HEK293T (cell line): ENCODE measurements around the gene PACS2.

ENCODE experiments used
- CTCF ChIA-PET: fragments of 350-600 bp; formaldehyde crosslinking; extraction: SDS; loops from one replicate; lab custom pipeline; 2021; ENCODE audit warnings: antibody characterized with exemption, inconsistent platforms; lab: Yijun Ruan, JAX
- POLR2A ChIA-PET: fragments of 350-600 bp; formaldehyde crosslinking; extraction: SDS; loops from one replicate; lab custom pipeline; 2020; ENCODE audit warnings: antibody characterized with exemption, inconsistent platforms; lab: Yijun Ruan, JAX
- DNase-seq: peaks from one replicate; pipeline ENCODE4 v3.0.0; 2012; ENCODE audit warnings: mixed read lengths; ENCODE audit errors: extremely low spot score
- ARNT ChIP-seq: fragments of 450-650 bp; IDR thresholded peaks from 2 replicates; pipeline ENCODE4 v1.6.1; 2017; ENCODE audit warnings: mild to moderate bottlenecking
- BHLHE40 ChIP-seq: fragments of 450-650 bp; IDR thresholded peaks from 2 replicates; pipeline ENCODE4 v1.6.1; 2016; ENCODE audit warnings: mild to moderate bottlenecking, moderate library complexity, borderline replicate concordance
- CTBP1 ChIP-seq: fragments of 450-650 bp; IDR thresholded peaks from 2 replicates; pipeline ENCODE4 v1.6.1; 2016; ENCODE audit warnings: borderline replicate concordance
- ELF4 ChIP-seq: fragments of 450-650 bp; IDR thresholded peaks from 2 replicates; pipeline ENCODE4 v1.6.1; 2017; ENCODE audit warnings: antibody characterized with exemption
- FOXA1 ChIP-seq: fragments of 450-650 bp; IDR thresholded peaks from 2 replicates; pipeline ENCODE4 v1.6.1; 2016; ENCODE audit warnings: mild to moderate bottlenecking
- FOXK2 ChIP-seq: fragments of 450-650 bp; IDR thresholded peaks from 2 replicates; pipeline ENCODE4 v1.6.1; 2016; ENCODE audit warnings: mild to moderate bottlenecking
- FOXM1 ChIP-seq: fragments of 450-650 bp; IDR thresholded peaks from 2 replicates; pipeline ENCODE4 v1.6.1; 2017; ENCODE audit warnings: mild to moderate bottlenecking, borderline replicate concordance
- HDGF ChIP-seq: fragments of 450-650 bp; IDR thresholded peaks from 2 replicates; pipeline ENCODE4 v1.6.1; 2017; ENCODE audit warnings: antibody characterized with exemption, borderline replicate concordance
- L3MBTL2 ChIP-seq: fragments of 450-650 bp; conservative IDR thresholded peaks from 2 replicates; pipeline ENCODE4 v1.6.1; 2016; ENCODE audit warnings: mild to moderate bottlenecking
- LEF1 ChIP-seq: fragments of 450-650 bp; IDR thresholded peaks from 2 replicates; pipeline ENCODE4 v1.6.1; 2017; ENCODE audit warnings: mild to moderate bottlenecking, borderline replicate concordance
- NFRKB ChIP-seq: fragments of 450-650 bp; IDR thresholded peaks from 2 replicates; pipeline ENCODE4 v1.6.1; 2016; ENCODE audit warnings: mild to moderate bottlenecking, moderate library complexity
- SP1 ChIP-seq: fragments of 450-650 bp; IDR thresholded peaks from 2 replicates; pipeline ENCODE4 v1.6.1; 2017
- SUZ12 ChIP-seq: fragments of 450-650 bp; IDR thresholded peaks from 2 replicates; pipeline ENCODE4 v1.6.1; 2016; ENCODE audit warnings: mild to moderate bottlenecking
- TARDBP ChIP-seq: fragments of 450-650 bp; IDR thresholded peaks from 2 replicates; pipeline ENCODE4 v1.6.1; 2016
- ZNF384 ChIP-seq: fragments of 450-650 bp; IDR thresholded peaks from 2 replicates; pipeline ENCODE4 v1.6.1; 2016
- TF ChIP-seq, protein P1 (sequence below): fragments of 450-650 bp; IDR thresholded peaks from 2 replicates; pipeline ENCODE4 v1.6.1; 2016

The PACS2 gene

GRCh38 chr14:105316968-105317510 is 2.5 kb downstream of the PACS2 start:
- no peak for DNase-seq
- TF ChIP-seq HDGF: no peak
- TF ChIP-seq FOXK2: no peak
- no peak for TF ChIP-seq ARNT
- TF ChIP-seq SP1: no peak
- TF ChIP-seq, protein P1, sequence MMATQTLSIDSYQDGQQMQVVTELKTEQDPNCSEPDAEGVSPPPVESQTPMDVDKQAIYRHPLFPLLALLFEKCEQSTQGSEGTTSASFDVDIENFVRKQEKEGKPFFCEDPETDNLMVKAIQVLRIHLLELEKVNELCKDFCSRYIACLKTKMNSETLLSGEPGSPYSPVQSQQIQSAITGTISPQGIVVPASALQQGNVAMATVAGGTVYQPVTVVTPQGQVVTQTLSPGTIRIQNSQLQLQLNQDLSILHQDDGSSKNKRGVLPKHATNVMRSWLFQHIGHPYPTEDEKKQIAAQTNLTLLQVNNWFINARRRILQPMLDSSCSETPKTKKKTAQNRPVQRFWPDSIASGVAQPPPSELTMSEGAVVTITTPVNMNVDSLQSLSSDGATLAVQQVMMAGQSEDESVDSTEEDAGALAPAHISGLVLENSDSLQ: no peak
- no peak for TF ChIP-seq L3MBTL2
- TF ChIP-seq FOXM1: no peak
- TF ChIP-seq FOXA1: no peak
- TF ChIP-seq ZNF384: no peak
- no peak for TF ChIP-seq BHLHE40
- no peak for TF ChIP-seq NFRKB
- no peak for TF ChIP-seq LEF1
- no peak for TF ChIP-seq SUZ12
- ChIA-PET POLR2A (interaction anchor here (4.1 kb wide), 1 partner anchor 17 kb away, joined by 37 read pairs; the partner anchor contains the start of gene BRF1), CTCF (interaction anchor here (0.6 kb wide), 1 partner anchor 496 kb away, joined by 3 read pairs; no protein-coding TSS in a partner anchor)

- DNase-seq: no peak
- ChIA-PET POLR2A (no interaction called here), CTCF (interaction anchor here (0.6 kb wide), 1 partner anchor 497 kb away, joined by 3 read pairs; no protein-coding TSS in a partner anchor)
- no peak for TF ChIP-seq ZNF384
- no peak for TF ChIP-seq SUZ12
- TF ChIP-seq ELF4: no peak
- no peak for TF ChIP-seq FOXM1
- TF ChIP-seq NFRKB: no peak
- no peak for TF ChIP-seq FOXK2
- no peak for TF ChIP-seq ARNT
- no peak for TF ChIP-seq BHLHE40
- no peak for TF ChIP-seq LEF1
- no peak for TF ChIP-seq TARDBP
- TF ChIP-seq, protein P1: no peak
- TF ChIP-seq HDGF: no peak
- no peak for TF ChIP-seq FOXA1
- no peak for TF ChIP-seq L3MBTL2
- TF ChIP-seq CTBP1: no peak
These were observed 3.0 kb downstream of the PACS2 start for GRCh38 chr14:105317546-105317945.

DNA sequence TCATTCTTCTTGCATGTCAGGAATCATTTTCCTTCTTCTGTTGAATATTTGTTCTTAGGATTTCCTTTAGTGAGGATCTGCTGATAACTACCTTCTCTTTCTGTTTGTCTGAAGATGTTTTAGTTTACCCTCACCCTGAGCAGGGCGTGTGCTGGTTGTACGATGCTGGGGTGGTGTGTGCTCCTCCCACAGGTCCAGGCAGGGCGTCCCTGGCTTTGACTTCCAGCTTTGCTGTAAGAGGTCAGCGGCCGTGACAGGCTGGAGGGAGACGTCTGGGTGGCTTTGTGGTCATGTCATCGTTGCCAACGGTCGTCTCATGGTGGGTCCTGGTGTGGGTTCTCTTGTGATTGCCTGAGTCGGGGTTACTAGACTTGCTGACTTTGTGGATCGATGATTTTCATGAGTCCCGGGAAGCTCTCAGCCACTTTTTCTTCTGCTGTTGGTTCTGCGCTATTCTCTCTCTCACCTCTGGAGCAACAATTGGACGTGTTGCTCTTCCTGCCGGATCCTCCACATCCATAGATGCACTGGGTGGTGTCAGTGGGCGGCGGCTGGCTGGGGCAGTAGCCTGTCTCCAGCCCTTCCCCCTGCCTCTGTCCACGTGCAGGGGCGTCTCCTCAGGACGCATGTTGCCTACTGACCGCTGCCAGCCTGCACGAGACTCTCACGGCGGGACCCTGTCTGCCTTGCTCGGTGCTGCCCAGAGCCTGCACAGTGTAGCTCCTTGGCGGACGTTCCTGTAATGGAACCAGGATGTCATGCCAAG is 8.4 kb downstream of the PACS2 start:
- TF ChIP-seq, protein P1: no peak
- TF ChIP-seq SUZ12 (no peak), FOXK2 (no peak), LEF1 (no peak), ARNT (no peak), HDGF (no peak), FOXA1 (no peak), CTBP1 (no peak), ZNF384 (no peak), SP1 (no peak), FOXM1 (no peak), BHLHE40 (no peak), NFRKB (no peak), ELF4 (no peak)
- DNase-seq: no peak
- CTCF ChIA-PET: interaction anchor here (0.9 kb wide), 1 partner anchor 9 kb away, joined by 4 read pairs; the partner anchor contains the start of gene PACS2
- POLR2A ChIA-PET: interaction anchor here (0.6 to 1.7 kb wide), 2 partner anchors 9 to 22 kb away, joined by 3 to 6 read pairs; partner anchors contain the start of gene PACS2

DNA sequence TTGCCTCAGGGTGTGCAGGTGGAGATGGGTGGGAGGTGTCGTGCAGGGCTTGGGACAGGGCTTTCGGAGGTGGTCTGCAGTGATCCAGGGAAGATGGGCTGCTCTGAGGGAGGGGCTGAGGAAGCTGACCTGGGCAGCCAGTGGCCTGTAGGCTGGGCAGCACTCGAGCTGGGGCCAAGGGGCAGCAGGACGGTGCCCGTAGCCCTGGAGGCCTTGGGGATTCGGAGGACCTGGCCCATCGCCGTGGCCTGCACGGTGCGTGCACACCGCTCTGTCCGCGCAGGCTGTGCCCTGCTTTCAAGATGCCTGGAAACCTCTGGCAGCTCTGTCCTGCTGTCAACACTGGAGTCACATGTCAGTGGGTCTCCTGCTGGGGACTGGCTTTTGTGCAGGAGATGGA is 9.1 kb downstream of the PACS2 start:
- CTCF ChIA-PET: interaction anchor here (0.9 kb wide), 1 partner anchor 9 kb away, joined by 4 read pairs; the partner anchor contains the start of gene PACS2
- TF ChIP-seq L3MBTL2 (no peak), TARDBP (no peak)
- POLR2A ChIA-PET: interaction anchor here (0.6 to 1.7 kb wide), 2 partner anchors 10 to 22 kb away, joined by 3 to 6 read pairs; partner anchors contain the start of gene PACS2
- DNase-seq: no peak

DNA sequence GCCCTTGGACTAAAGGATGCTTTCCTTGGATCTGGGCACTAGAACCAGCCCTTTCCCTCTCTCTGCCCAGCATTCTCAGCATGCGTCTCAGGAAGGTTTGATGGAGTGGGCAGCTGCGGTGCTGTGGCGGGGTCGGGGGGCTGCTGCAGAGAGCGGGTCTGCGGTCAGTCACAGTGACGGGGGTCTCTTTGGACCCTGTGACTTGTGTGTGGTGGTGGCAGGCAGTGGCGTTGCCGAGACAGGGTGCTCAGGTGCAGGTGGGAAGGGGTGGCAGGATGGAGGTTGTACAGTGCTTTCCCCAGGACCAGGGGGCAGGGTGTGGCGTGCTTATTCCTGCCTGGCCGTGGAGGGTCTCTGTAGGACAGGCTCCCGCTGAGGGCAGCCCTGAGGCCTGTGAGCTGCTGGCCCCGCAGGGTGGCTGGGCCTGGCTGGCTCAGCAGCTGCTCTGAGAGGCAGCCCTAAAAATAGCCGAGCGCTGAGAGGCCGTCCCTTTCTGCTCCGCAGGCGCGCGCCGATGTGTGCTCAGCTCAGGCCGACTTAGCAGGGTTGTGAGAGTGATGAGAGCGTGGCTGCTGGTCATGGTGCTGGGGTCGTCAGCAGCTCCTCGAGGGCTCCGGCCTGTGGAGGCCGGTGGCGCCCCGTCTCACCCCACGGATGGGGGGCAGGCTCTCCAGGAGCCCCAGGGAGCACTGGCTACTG is 9.7 kb downstream of the PACS2 start:
- TF ChIP-seq ARNT (no peak), NFRKB (no peak), HDGF (no peak), FOXK2 (no peak), LEF1 (no peak), FOXA1 (no peak)
- TF ChIP-seq, protein P1: no peak
- CTCF ChIA-PET: interaction anchor here (0.9 kb wide), 1 partner anchor 10 kb away, joined by 4 read pairs; the partner anchor contains the start of gene PACS2
- POLR2A ChIA-PET: interaction anchor here (1.7 kb wide), 1 partner anchor 10 kb away, joined by 6 read pairs; the partner anchor contains the start of gene PACS2
- DNase-seq: no peak
